Keratinocyte (primary cell): ENCODE data around the gene CRACR2A. TPM values are rescaled to one million over a fixed set of nuclear protein-coding genes. Genes with fewer than 3 reads are reported as not detected.

Experiments used
- DNase-seq: peaks from one replicate; pipeline ENCODE4 v3.0.0-alpha.2; 2011; ENCODE audit warnings: low read depth, missing footprints, low spot score
- FAIRE-seq: peaks from 2 replicates; lab custom pipeline; 2011; peaks lifted over from hg19 to GRCh38; lab: Jason Lieb, UNC
- H2AFZ ChIP-seq: 2 replicates; pipeline ENCODE4 v1.6.0; 2012; ENCODE audit warnings: low read length, control low read depth, inconsistent platforms; ENCODE audit not compliant: control insufficient read depth
- H3K27ac ChIP-seq: 2 replicates; pipeline ENCODE4 v1.5.1; 2011; ENCODE audit warnings: low read length; ENCODE audit not compliant: control insufficient read depth, insufficient read depth
- H3K27me3 ChIP-seq: 3 replicates; pipeline ENCODE4 v1.6.0; 2011; ENCODE audit warnings: low read length; ENCODE audit not compliant: control insufficient read depth, insufficient read depth; ENCODE audit errors: extremely low read depth
- H3K36me3 ChIP-seq, 2 experiments: 2 replicates in 1 of 2; 3 replicates in 1 of 2; pipeline ENCODE4 v1.5.1; 2011; ENCODE audit warnings: low read length in 2 of 2, mild to moderate bottlenecking in 1 of 2; ENCODE audit not compliant: control insufficient read depth in 2 of 2, insufficient read depth in 2 of 2; ENCODE audit errors: extremely low read depth in 1 of 2
- H3K4me1 ChIP-seq: 3 replicates; pipeline ENCODE4 v1.5.1; 2011; ENCODE audit warnings: low read length; ENCODE audit not compliant: control insufficient read depth, insufficient read depth; ENCODE audit errors: extremely low read depth
- H3K4me2 ChIP-seq: 3 replicates; pipeline ENCODE4 v1.6.0; 2011; ENCODE audit warnings: low read depth, low read length; ENCODE audit not compliant: control insufficient read depth, insufficient read depth; ENCODE audit errors: extremely low read depth
- H3K4me3 ChIP-seq, 3 experiments: fragments of 200-600 bp in 1 of 3; sonication (generic) in 1 of 3; 2 replicates in 2 of 3; 3 replicates in 1 of 3; pipeline ENCODE4 v1.5.1; 2011 to 2016; ENCODE audit warnings: low read length in 3 of 3, mild to moderate bottlenecking in 3 of 3, control low read depth in 2 of 3, inconsistent platforms in 1 of 3, low read depth in 1 of 3, mixed read lengths in 1 of 3, mixed run types in 1 of 3, moderate library complexity in 1 of 3; ENCODE audit not compliant: control insufficient read depth in 2 of 3, insufficient read depth in 2 of 3; ENCODE audit errors: extremely low read depth in 1 of 3
- H3K79me2 ChIP-seq: 2 replicates; pipeline ENCODE4 v1.6.0; 2012; ENCODE audit warnings: low read length; ENCODE audit not compliant: control insufficient read depth, insufficient read depth
- H3K9ac ChIP-seq: 3 replicates; pipeline ENCODE4 v1.6.0; 2011; ENCODE audit warnings: low read length; ENCODE audit not compliant: control insufficient read depth, insufficient read depth; ENCODE audit errors: extremely low read depth
- H3K9me1 ChIP-seq: 3 replicates; pipeline ENCODE4 v1.6.0; 2011; ENCODE audit warnings: low read length; ENCODE audit not compliant: control insufficient read depth, insufficient read depth; ENCODE audit errors: extremely low read depth
- H3K9me3 ChIP-seq: 2 replicates; pipeline ENCODE4 v1.5.1; 2012; ENCODE audit warnings: low read depth, low read length; ENCODE audit not compliant: control insufficient read depth
- H4K20me1 ChIP-seq: 3 replicates; pipeline ENCODE4 v1.6.0; 2011; ENCODE audit warnings: low read length; ENCODE audit not compliant: control insufficient read depth, insufficient read depth; ENCODE audit errors: extremely low read depth
- EZH2 ChIP-seq: IDR thresholded peaks from one replicate; pipeline ENCODE4 v1.6.1; 2012; ENCODE audit warnings: inconsistent platforms, mild to moderate bottlenecking, low read length, moderate library complexity
- dilution Hi-C: fragments of 300-500 bp; cut with MboI; formaldehyde crosslinking; loops from one replicate; pipeline ENCODE4 v1.7.0; 2020; ENCODE audit warnings: low sequenced_read_pairs; ENCODE audit not compliant: extremely low pct_ligation_motif_present
- polyA plus RNA-seq, 5 experiments: library from polyadenylated mRNA; depleted of rRNA in 3 of 5; stranded (reverse) in 3 of 5; stranded (forward) in 1 of 5; unstranded in 1 of 5; fragments of >200 nt; gene quantifications; 1 replicate in 1 of 5; 2 replicates in 3 of 5; 3 replicates in 1 of 5; pipeline versions ENCODE4 v1.2.1 to v1.2.3, GENCODE V29; 2011 to 2012; ENCODE audit warnings: missing spikeins in 2 of 5, low read depth in 1 of 5, low replicate concordance in 1 of 5
- TF ChIP-seq, protein P1 (sequence below), 3 experiments: IDR thresholded peaks in 1 of 3; conservative IDR thresholded peaks in 1 of 3; optimal IDR thresholded peaks in 1 of 3; 2 replicates in 2 of 3; 3 replicates in 1 of 3; pipeline versions ENCODE3 to v1.5.1; 2011; ENCODE audit warnings: low read length in 3 of 3, mild to moderate bottlenecking in 3 of 3, moderate library complexity in 2 of 3, control low read depth in 1 of 3, inconsistent platforms in 1 of 3; ENCODE audit not compliant: insufficient read depth in 2 of 3; ENCODE audit errors: extremely low read depth in 1 of 3

CRACR2A gene
- polyA plus RNA-seq, 1 donor (not counting 4 experiments of a cell fraction or from before 2014, with no cell fraction given) = 0.30 TPM

DNA sequence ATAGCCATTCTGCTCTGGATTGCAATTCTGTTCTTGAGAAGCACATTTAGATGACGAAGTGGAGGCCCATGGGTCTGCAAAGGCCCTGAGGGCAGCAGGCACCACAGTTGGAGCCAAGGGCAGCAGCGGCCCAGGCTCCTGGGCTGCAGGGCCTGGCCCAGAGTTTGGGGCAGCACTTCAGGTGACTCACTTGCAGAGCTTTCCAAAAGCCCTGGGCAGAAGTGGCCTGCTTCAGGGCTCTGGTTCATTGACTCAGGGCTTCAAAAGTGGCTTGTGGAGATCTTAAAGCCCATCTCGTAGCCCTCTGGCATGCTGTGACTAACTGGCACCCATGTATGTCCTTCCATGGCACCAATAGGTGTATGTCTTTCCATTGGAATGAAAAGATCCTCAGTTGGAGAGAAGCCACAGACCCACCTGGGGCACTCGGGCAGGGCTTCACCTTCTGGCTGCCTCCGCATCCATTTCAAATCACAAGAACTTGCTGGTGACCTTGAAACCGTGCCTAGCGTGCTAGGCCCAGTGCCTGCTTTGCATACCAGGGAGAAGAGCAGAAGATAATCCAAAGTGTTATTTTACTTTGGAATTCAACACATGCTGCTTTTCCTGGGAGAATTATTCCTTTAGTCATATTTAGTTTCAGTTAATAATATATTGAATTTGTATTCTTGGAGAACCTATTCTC is 155.2 kb downstream of the CRACR2A start:
- no peak for FAIRE-seq
- no peaks in the 10 kb centered on the region for H4K20me1 ChIP-seq
- no peak overlapping the region for H3K27ac ChIP-seq
- no peak overlapping the region for H2AFZ ChIP-seq
- DNase-seq = no peak
- H3K4me1 ChIP-seq = peaks cover 4% of the 10 kb centered on the region
- H3K9me1 ChIP-seq = no peaks in the 10 kb centered on the region
- no peaks in the 10 kb centered on the region for H3K79me2 ChIP-seq
- TF ChIP-seq, protein P1, sequence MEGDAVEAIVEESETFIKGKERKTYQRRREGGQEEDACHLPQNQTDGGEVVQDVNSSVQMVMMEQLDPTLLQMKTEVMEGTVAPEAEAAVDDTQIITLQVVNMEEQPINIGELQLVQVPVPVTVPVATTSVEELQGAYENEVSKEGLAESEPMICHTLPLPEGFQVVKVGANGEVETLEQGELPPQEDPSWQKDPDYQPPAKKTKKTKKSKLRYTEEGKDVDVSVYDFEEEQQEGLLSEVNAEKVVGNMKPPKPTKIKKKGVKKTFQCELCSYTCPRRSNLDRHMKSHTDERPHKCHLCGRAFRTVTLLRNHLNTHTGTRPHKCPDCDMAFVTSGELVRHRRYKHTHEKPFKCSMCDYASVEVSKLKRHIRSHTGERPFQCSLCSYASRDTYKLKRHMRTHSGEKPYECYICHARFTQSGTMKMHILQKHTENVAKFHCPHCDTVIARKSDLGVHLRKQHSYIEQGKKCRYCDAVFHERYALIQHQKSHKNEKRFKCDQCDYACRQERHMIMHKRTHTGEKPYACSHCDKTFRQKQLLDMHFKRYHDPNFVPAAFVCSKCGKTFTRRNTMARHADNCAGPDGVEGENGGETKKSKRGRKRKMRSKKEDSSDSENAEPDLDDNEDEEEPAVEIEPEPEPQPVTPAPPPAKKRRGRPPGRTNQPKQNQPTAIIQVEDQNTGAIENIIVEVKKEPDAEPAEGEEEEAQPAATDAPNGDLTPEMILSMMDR (optimal IDR thresholded peaks at IDR 0.05 in 1 of 3, IDR thresholded peaks at IDR 0.05 in 1 of 3, conservative IDR thresholded peaks at IDR 0.05 in 1 of 3; ENCODE audit: extremely low read depth in 1 of 3, insufficient read depth in 2 of 3, low read length in 3 of 3) = no peak
- no peak for TF ChIP-seq EZH2
- peaks cover 22% of the 10 kb centered on the region for H3K27me3 ChIP-seq
- H3K36me3 ChIP-seq = no peaks in the 10 kb centered on the region
- H3K9me3 ChIP-seq = no peaks in the 10 kb centered on the region
- no peak overlapping the region for H3K4me3 ChIP-seq
- H3K4me2 ChIP-seq = no peak overlapping the region
- dilution Hi-C loops = no loop called here
- no peak overlapping the region for H3K9ac ChIP-seq

DNA sequence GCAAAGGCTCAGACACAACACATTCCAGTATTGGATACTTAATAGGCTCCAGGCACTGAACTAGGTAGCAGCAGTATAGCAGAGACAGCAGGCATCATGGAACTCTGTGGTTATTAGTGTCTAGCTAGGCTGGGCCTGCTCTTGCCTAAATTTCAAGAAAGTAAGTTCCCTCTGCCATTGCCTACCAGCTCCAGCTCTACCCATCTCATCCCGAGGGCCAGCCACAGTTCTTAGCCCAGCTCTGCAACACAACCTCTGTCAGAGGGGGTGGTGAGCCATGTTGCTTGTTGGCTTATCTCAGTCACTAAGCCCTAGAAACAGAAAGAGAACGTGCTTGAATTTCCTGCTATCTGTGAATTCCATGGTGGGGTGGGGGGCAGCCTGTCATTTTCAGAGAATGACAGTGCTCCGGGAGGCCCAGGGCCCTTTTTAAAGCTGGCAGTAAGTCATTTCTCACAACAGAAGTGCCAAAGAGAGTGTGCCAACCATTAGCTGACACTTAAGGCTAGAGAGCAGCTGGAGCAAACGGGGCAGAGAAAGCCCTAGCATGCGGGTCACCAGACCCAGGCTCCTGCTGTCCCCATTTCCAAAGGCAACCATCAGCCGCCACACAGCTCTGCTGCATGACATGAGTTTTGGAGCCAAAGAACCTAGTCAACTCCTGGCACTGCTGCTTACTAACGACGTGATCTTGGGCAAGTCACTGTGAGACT is 156.1 kb downstream of the CRACR2A start:
- DNase-seq = no peak
- H3K27ac ChIP-seq = no peak overlapping the region
- H4K20me1 ChIP-seq = no peaks in the 10 kb centered on the region
- H3K79me2 ChIP-seq = no peaks in the 10 kb centered on the region
- H2AFZ ChIP-seq = no peak overlapping the region
- H3K9me1 ChIP-seq = no peaks in the 10 kb centered on the region
- no peak overlapping the region for H3K9ac ChIP-seq
- H3K4me2 ChIP-seq = no peak overlapping the region
- no peaks in the 10 kb centered on the region for H3K9me3 ChIP-seq
- H3K4me3 ChIP-seq = no peak overlapping the region
- dilution Hi-C loops = no loop called here
- no peak for TF ChIP-seq EZH2
- TF ChIP-seq, protein P1 (optimal IDR thresholded peaks at IDR 0.05 in 1 of 3, IDR thresholded peaks at IDR 0.05 in 1 of 3, conservative IDR thresholded peaks at IDR 0.05 in 1 of 3; ENCODE audit: extremely low read depth in 1 of 3, insufficient read depth in 2 of 3, low read length in 3 of 3) = no peak
- H3K4me1 ChIP-seq = peaks cover 4% of the 10 kb centered on the region
- no peak for FAIRE-seq
- no peaks in the 10 kb centered on the region for H3K36me3 ChIP-seq
- H3K27me3 ChIP-seq = peaks cover 21% of the 10 kb centered on the region
